GM23248 (cell line): Measurements from ENCODE around the gene ZBTB16. TPM values are rescaled to one million over a fixed set of nuclear protein-coding genes. Genes with fewer than 3 reads are reported as not detected.

Source experiments
- DNase-seq: peaks from one replicate; pipeline ENCODE4 v3.0.0-alpha.2; 2015
- H2AFZ ChIP-seq: fragments of 200-600 bp; sonication (generic); 2 replicates; pipeline ENCODE4 v1.6.1; 2016; ENCODE audit warnings: antibody characterized with exemption
- H3F3A ChIP-seq: fragments of 200-600 bp; sonication (generic); 2 replicates; pipeline ENCODE4 v1.6.1; 2016; ENCODE audit warnings: mild to moderate bottlenecking, antibody characterized with exemption, mixed run types; ENCODE audit not compliant: insufficient read depth
- H3K27ac ChIP-seq: fragments of 200-600 bp; sonication (generic); 2 replicates; pipeline ENCODE4 v1.5.1; 2016; ENCODE audit warnings: mild to moderate bottlenecking
- H3K27me3 ChIP-seq: fragments of 200-600 bp; sonication (generic); replicated peaks from 2 replicates; pipeline ENCODE4 v1.6.1; 2016; ENCODE audit warnings: mild to moderate bottlenecking; ENCODE audit not compliant: insufficient read depth
- H3K36me3 ChIP-seq: fragments of 200-600 bp; sonication (generic); 2 replicates; pipeline ENCODE4 v1.6.1; 2016; ENCODE audit warnings: low read depth, mild to moderate bottlenecking
- H3K4me1 ChIP-seq: fragments of 200-600 bp; sonication (generic); 2 replicates; pipeline ENCODE4 v1.6.1; 2016; ENCODE audit warnings: mild to moderate bottlenecking; ENCODE audit not compliant: insufficient read depth
- H3K4me2 ChIP-seq: fragments of 200-600 bp; sonication (generic); one replicate; pipeline ENCODE4 v1.6.1; 2016; ENCODE audit warnings: mild to moderate bottlenecking; ENCODE audit not compliant: unreplicated experiment
- H3K4me3 ChIP-seq: fragments of 200-600 bp; sonication (generic); 2 replicates; pipeline ENCODE4 v1.5.1; 2016; ENCODE audit warnings: mild to moderate bottlenecking
- H3K79me2 ChIP-seq: fragments of 200-600 bp; sonication (generic); 2 replicates; pipeline ENCODE4 v1.6.1; 2016; ENCODE audit warnings: mild to moderate bottlenecking; ENCODE audit not compliant: insufficient read depth
- H3K9ac ChIP-seq: fragments of 200-600 bp; sonication (generic); 2 replicates; pipeline ENCODE4 v1.6.1; 2016; ENCODE audit warnings: mild to moderate bottlenecking
- H3K9me2 ChIP-seq: fragments of 200-600 bp; sonication (generic); 2 replicates; pipeline ENCODE4 v1.6.1; 2016; ENCODE audit warnings: mixed run types, mild to moderate bottlenecking, moderate library complexity; ENCODE audit not compliant: insufficient read depth
- H3K9me3 ChIP-seq: fragments of 200-600 bp; sonication (generic); one replicate; pipeline ENCODE4 v1.6.1; 2017; ENCODE audit warnings: low read depth
- H4K20me1 ChIP-seq: fragments of 200-600 bp; sonication (generic); 2 replicates; pipeline ENCODE4 v1.6.0; 2016; ENCODE audit not compliant: insufficient read depth
- EZH2 ChIP-seq: fragments of 200-600 bp; sonication (generic); IDR thresholded peaks from 2 replicates; pipeline ENCODE4 v1.6.1; 2018; ENCODE audit warnings: antibody characterized with exemption, mild to moderate bottlenecking; ENCODE audit not compliant: insufficient read depth, poor library complexity, severe bottlenecking
- EZH2phosphoT487 ChIP-seq: fragments of 200-600 bp; sonication (generic); IDR thresholded peaks from 2 replicates; pipeline ENCODE4 v1.6.1; 2018; ENCODE audit warnings: antibody characterized with exemption, moderate library complexity, mild to moderate bottlenecking, low read depth; ENCODE audit not compliant: insufficient read depth
- WGBS, 2 experiments: methylation state at CpG; one replicate each; pipeline ENCODE4 v1.1.6; 2015 to 2017; ENCODE audit warnings: low lambda C conversion rate in 2 of 2, low coverage in 1 of 2; ENCODE audit errors: missing lambda C conversion rate in 2 of 2; 5-methylcytosine and 5-hydroxymethylcytosine counted together
- in situ Hi-C: fragments of 300-500 bp; cut with MboI; formaldehyde crosslinking; loops from 2 replicates; pipeline ENCODE4 v1.15.0; 2020
- polyA plus RNA-seq: library from polyadenylated mRNA; unstranded; fragments of >200 nt; fragmentation: Nextera tagmentation; extraction: Ambion mirVana; gene quantifications from 2 replicates; pipeline ENCODE4 v1.2.1, GENCODE V29; 2016
- total RNA-seq: library from RNA; depleted of rRNA; stranded (reverse); fragments of >200 nt; shearing (Covaris generic); gene quantifications from 2 replicates; pipeline ENCODE4 v1.2.3, GENCODE V29; 2014

Gene ZBTB16
- total and polyA plus RNA-seq, 2 experiments from 2014 or later = not detected

GRCh38 chr11:114281388-114281956, 222.0 kb downstream of the ZBTB16 start:
- Histone ChIP-seq H3K4me1 (peaks cover 43% of the 10 kb centered on the region), H4K20me1 (no peaks in the 10 kb centered on the region), H3F3A (peaks cover 19% of the 10 kb centered on the region), H3K79me2 (no peaks in the 10 kb centered on the region; the same call in 1 of the 2 replicates), H3K4me3 (no peak overlapping the region), H3K36me3 (no peaks in the 10 kb centered on the region), H3K27ac (peak overlapping the region; percentile 37), H3K4me2 (peak overlapping the region; percentile 10), H3K9me2 (no peaks in the 10 kb centered on the region), H2AFZ (peak overlapping the region; percentile 77), H3K9ac (peak overlapping the region; percentile 66), H3K9me3 (no peaks in the 10 kb centered on the region), H3K27me3 (0 out of 2 replicates have a peak, but pooled peaks cover 13% of the 10 kb centered on the region)
- no peak for DNase-seq
- 88 to 100% methylated on average over 1 of the region's 1 CpG for WGBS, 2 experiments
- in situ Hi-C loops = no loop called here
- TF ChIP-seq EZH2 (no peak), EZH2phosphoT487 (no peak)

- WGBS, 2 experiments = 95% methylated on average over 3 of the region's 3 CpGs
- in situ Hi-C loops = no loop called here
- no peak overlapping the region for H3K27ac ChIP-seq
Measured at GRCh38 chr11:114282488-114282887, 223.0 kb downstream of the ZBTB16 start.

GRCh38 chr11:114283422-114283821, 223.9 kb downstream of the ZBTB16 start:
- DNase-seq = no peak
- no peak for TF ChIP-seq EZH2phosphoT487
- TF ChIP-seq EZH2 = no peak
- Histone ChIP-seq H3K9me2 (no peaks in the 10 kb centered on the region), H3K79me2 (peaks cover 13% of the 10 kb centered on the region; the same call in 1 of the 2 replicates), H3F3A (peaks cover 39% of the 10 kb centered on the region), H3K4me2 (no peak overlapping the region), H3K9me3 (no peaks in the 10 kb centered on the region), H3K27me3 (no peaks in the 10 kb centered on the region), H4K20me1 (no peaks in the 10 kb centered on the region), H3K9ac (no peak overlapping the region), H3K4me3 (no peak overlapping the region), H3K36me3 (no peaks in the 10 kb centered on the region), H3K4me1 (peaks cover 60% of the 10 kb centered on the region), H2AFZ (no peak overlapping the region), H3K27ac (no peak overlapping the region)
- in situ Hi-C loops = no loop called here
- WGBS, 2 experiments = 85 to 90% methylated on average over 3 of the region's 3 CpGs

More at GRCh38 chr11:114282488-114282887, 223.0 kb downstream of the ZBTB16 start:
- H3F3A ChIP-seq = peaks cover 30% of the 10 kb centered on the region
- H3K4me3 ChIP-seq = no peak overlapping the region
- H3K9ac ChIP-seq = no peak overlapping the region
- H3K79me2 ChIP-seq = peaks cover 5% of the 10 kb centered on the region; the same call in 1 of the 2 replicates
- DNase-seq = no peak
- no peaks in the 10 kb centered on the region for H3K9me3 ChIP-seq
- no peaks in the 10 kb centered on the region for H3K9me2 ChIP-seq
- H2AFZ ChIP-seq = peak overlapping the region; percentile 77; the same call in 1 of the 2 replicates
- H4K20me1 ChIP-seq = no peaks in the 10 kb centered on the region
- TF ChIP-seq EZH2 (no peak), EZH2phosphoT487 (no peak)
- 0 out of 2 replicates have a peak, but pooled peaks cover 4% of the 10 kb centered on the region for H3K27me3 ChIP-seq
- H3K36me3 ChIP-seq = no peaks in the 10 kb centered on the region
- no peak overlapping the region for H3K4me2 ChIP-seq
- H3K4me1 ChIP-seq = peaks cover 53% of the 10 kb centered on the region

GRCh38 chr11:114284021-114284420, 224.5 kb downstream of the ZBTB16 start:
- H4K20me1 ChIP-seq = no peaks in the 10 kb centered on the region
- H3K27me3 ChIP-seq = no peaks in the 10 kb centered on the region
- WGBS, 2 experiments = 36 to 46% methylated on average over 2 of the region's 2 CpGs
- no peak overlapping the region for H3K4me3 ChIP-seq
- TF ChIP-seq EZH2phosphoT487 = no peak
- no peak for TF ChIP-seq EZH2
- no peak overlapping the region for H3K4me2 ChIP-seq
- H3K27ac ChIP-seq = no peak overlapping the region
- in situ Hi-C loops = no loop called here
- H3K9ac ChIP-seq = no peak overlapping the region
- peaks cover 66% of the 10 kb centered on the region for H3K4me1 ChIP-seq
- H3F3A ChIP-seq = peaks cover 39% of the 10 kb centered on the region
- no peaks in the 10 kb centered on the region for H3K36me3 ChIP-seq
- H2AFZ ChIP-seq = 0 out of 2 replicates have a peak overlapping the region, but pooled peaks have one; percentile 20
- H3K9me3 ChIP-seq = no peaks in the 10 kb centered on the region
- DNase-seq = no peak
- no peaks in the 10 kb centered on the region for H3K9me2 ChIP-seq
- peaks cover 19% of the 10 kb centered on the region for H3K79me2 ChIP-seq

GRCh38 chr11:114284914-114285313, 225.4 kb downstream of the ZBTB16 start:
- Histone ChIP-seq H3F3A (peaks cover 43% of the 10 kb centered on the region), H3K4me1 (peaks cover 75% of the 10 kb centered on the region), H3K4me3 (no peak overlapping the region), H3K36me3 (no peaks in the 10 kb centered on the region), H4K20me1 (no peaks in the 10 kb centered on the region), H3K79me2 (peaks cover 28% of the 10 kb centered on the region), H3K4me2 (no peak overlapping the region), H3K27me3 (no peaks in the 10 kb centered on the region), H2AFZ (no peak overlapping the region), H3K9me3 (no peaks in the 10 kb centered on the region), H3K27ac (peak overlapping the region; percentile 68), H3K9ac (no peak overlapping the region), H3K9me2 (no peaks in the 10 kb centered on the region)
- DNase-seq = no peak
- no peak for TF ChIP-seq EZH2phosphoT487
- TF ChIP-seq EZH2 = no peak
- WGBS, 2 experiments = 95 to 98% methylated on average over 7 of the region's 7 CpGs
- in situ Hi-C loops = no loop called here
